ENCODE results near the gene ANTXR2.

DNA sequence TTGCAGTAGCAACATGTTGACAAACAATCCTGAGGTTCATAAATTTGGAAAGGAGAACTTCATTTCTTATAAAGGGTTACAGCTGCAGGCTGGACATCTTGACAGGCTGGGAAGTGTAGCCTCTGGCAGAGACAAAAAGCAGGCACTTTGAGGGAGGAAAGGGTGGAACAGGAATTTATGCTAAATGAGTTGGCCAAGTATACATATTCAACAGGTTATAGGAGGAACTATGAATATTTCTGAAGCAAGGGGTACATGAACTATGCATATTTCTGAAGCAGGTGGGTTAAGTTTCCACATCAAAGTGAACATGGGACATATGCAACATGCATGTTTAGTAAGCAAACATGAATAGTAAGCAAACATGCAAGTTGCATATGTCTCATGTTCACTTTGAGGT is 1.6 kb upstream of the ANTXR2 start:
- TF ChIP-seq, protein P1, sequence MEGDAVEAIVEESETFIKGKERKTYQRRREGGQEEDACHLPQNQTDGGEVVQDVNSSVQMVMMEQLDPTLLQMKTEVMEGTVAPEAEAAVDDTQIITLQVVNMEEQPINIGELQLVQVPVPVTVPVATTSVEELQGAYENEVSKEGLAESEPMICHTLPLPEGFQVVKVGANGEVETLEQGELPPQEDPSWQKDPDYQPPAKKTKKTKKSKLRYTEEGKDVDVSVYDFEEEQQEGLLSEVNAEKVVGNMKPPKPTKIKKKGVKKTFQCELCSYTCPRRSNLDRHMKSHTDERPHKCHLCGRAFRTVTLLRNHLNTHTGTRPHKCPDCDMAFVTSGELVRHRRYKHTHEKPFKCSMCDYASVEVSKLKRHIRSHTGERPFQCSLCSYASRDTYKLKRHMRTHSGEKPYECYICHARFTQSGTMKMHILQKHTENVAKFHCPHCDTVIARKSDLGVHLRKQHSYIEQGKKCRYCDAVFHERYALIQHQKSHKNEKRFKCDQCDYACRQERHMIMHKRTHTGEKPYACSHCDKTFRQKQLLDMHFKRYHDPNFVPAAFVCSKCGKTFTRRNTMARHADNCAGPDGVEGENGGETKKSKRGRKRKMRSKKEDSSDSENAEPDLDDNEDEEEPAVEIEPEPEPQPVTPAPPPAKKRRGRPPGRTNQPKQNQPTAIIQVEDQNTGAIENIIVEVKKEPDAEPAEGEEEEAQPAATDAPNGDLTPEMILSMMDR (IDR thresholded peaks at IDR 0.05) = no peak
- TF ChIP-seq POLR2A (IDR thresholded peaks at IDR 0.05) = no peak

Measured in Peyer's patch (tissue), 4 donors.